ENCODE data around the gene OTUD7B. TPM values are rescaled to one million over a fixed set of nuclear protein-coding genes. Genes with fewer than 3 reads are reported as not detected.

Gene OTUD7B
- total and polyA plus RNA-seq, 9 of the 15 experiments (the other 6 are each of a cell fraction or from before 2014, with no cell fraction given): 0.96 to 18.8 (median 7.4) TPM

GRCh38 chr1:149942207-149942606 lies 68.3 kb downstream of the OTUD7B start (continued):
- TF ChIP-seq SRSF3 (IDR thresholded peaks at IDR 0.05; ENCODE audit: insufficient read depth, low read length) (no peak), SMARCE1 (IDR thresholded peaks at IDR 0.05) (no peak), KHSRP (IDR thresholded peaks at IDR 0.05) (no peak)

GRCh38 chr1:149940427-149940826 lies 70.1 kb downstream of the OTUD7B start:
- no peaks in the 10 kb centered on the region for H3K27me3 ChIP-seq (ENCODE audit: control insufficient read depth in 2 of 2, insufficient read depth in 2 of 2, low read length in 2 of 2)
- no peak overlapping the region for H3K4me3 ChIP-seq
- TF ChIP-seq MYC (IDR thresholded peaks at IDR 0.05; ENCODE audit: low read depth, low read length) (no peak), MYC (CRISPR knock-in tag; IDR thresholded peaks at IDR 0.05; ENCODE audit: borderline replicate concordance, low read depth) (0 out of 2 replicates have a peak, but pooled peaks have one; percentile 22), MBD2 (IDR thresholded peaks at IDR 0.05; ENCODE audit: borderline replicate concordance, low read depth) (no peak), PRDM10 (IDR thresholded peaks at IDR 0.05; ENCODE audit: partially characterized antibody) (peak; percentile 87)
- no peak overlapping the region for H3K4me2 ChIP-seq (ENCODE audit: insufficient read depth, low read length)
- H3K27ac ChIP-seq (ENCODE audit: extremely low read depth, low read depth, low read length): peak overlapping the region; percentile 80; the same call in 1 of the 3 replicates
- 0 out of 4 replicates have a peak overlapping the region, but pooled peaks of 1 of the 2 experiments have one; percentile 29 for H3K9ac ChIP-seq (ENCODE audit: insufficient read depth in 1 of 2, low read depth in 2 of 2, low read length in 2 of 2)
- in situ Hi-C loops (cut with MboI) (no loop called here), intact Hi-C loops (cut with micrococcal nuclease) (no loop called here)
- 67% methylated on average over 3 of the region's 3 CpGs for WGBS (ENCODE audit: insufficient coverage, low coverage, missing lambda C conversion rate)
- ChIA-PET CTCF (ENCODE audit: low intra/inter-chr PET ratio) (no interaction called here), POLR2A (interaction anchor here (1.7 to 2.6 kb wide), 2 partner anchors 11 to 53 kb away, joined by 5 to 29 read pairs; a partner anchor contains a TSS)
- DNase-seq (ENCODE audit: extremely low read depth in 1 of 4, low spot score in 3 of 4): no peak
- no peak for ATAC-seq
- no peaks in the 10 kb centered on the region for H3K9me3 ChIP-seq (replicated peaks; ENCODE audit: control insufficient read depth, insufficient read depth, low read depth, low read length)
- H3K4me1 ChIP-seq (replicated peaks in 1 of 2; ENCODE audit: control insufficient read depth in 2 of 2, insufficient read depth in 2 of 2, low read length in 2 of 2): peaks cover 23 to 39% of the 10 kb centered on the region in 2 experiments
- no peak for FAIRE-seq
- H2AFZ ChIP-seq (ENCODE audit: low read depth, low read length): no peak overlapping the region
- H4K20me1 ChIP-seq (replicated peaks; ENCODE audit: control insufficient read depth, insufficient read depth, low read length): no peaks in the 10 kb centered on the region
- H3K36me3 ChIP-seq (ENCODE audit: control insufficient read depth, insufficient read depth, low read length): peaks cover 19% of the 10 kb centered on the region; the same call in 2 of the 3 replicates
- no peaks in the 10 kb centered on the region for H3K9me1 ChIP-seq (ENCODE audit: control insufficient read depth, insufficient read depth, low read length)
- no peaks in the 10 kb centered on the region for H3K79me2 ChIP-seq (ENCODE audit: control insufficient read depth, insufficient read depth, low read length)
- BruUV-seq (replicated peaks): no TSS peak

Measured in K562 (cell line).